K562 (cell line): ENCODE results near the gene CPT1A.

ENCODE experiments used
- ELF4 ChIP-seq: fragments of 450-650 bp; formaldehyde crosslinking; IDR thresholded peaks from 2 replicates; pipeline ENCODE4 v1.4.0; 2022; ENCODE audit warnings: missing genetic modification characterization
- FOXO4 ChIP-seq: fragments of 450-650 bp; formaldehyde crosslinking; IDR thresholded peaks from 2 replicates; pipeline ENCODE4 v1.4.0; 2020; ENCODE audit warnings: mild to moderate bottlenecking, moderate library complexity
- NFXL1 ChIP-seq: fragments of 450-650 bp; formaldehyde crosslinking; IDR thresholded peaks from 2 replicates; pipeline ENCODE4 v1.4.0; 2021; ENCODE audit warnings: mild to moderate bottlenecking
- POLR2AphosphoS2 ChIP-seq: IDR thresholded peaks from 2 replicates; pipeline ENCODE4 v1.6.1; 2012; ENCODE audit warnings: low read length, improper control_type of control experiment
- RFX5 ChIP-seq: IDR thresholded peaks from 2 replicates; pipeline ENCODE4 v1.6.1; 2011; ENCODE audit warnings: low read depth, mild to moderate bottlenecking, improper control_type of control experiment, low read length
- ZBTB34 ChIP-seq: fragments of 250-450 bp; sonication (Bioruptor Pico); IDR thresholded peaks from 2 replicates; pipeline ENCODE4 v1.8.0; 2021; ENCODE audit warnings: mild to moderate bottlenecking, moderate library complexity
- ZNF24 ChIP-seq: fragments of 450-650 bp; IDR thresholded peaks from 2 replicates; pipeline ENCODE4 v1.6.1; 2016
- ZNF707 ChIP-seq: fragments of 250-450 bp; sonication (Bioruptor Pico); conservative IDR thresholded peaks from 2 replicates; pipeline ENCODE4 v1.8.0; 2022; ENCODE audit warnings: inconsistent platforms, mild to moderate bottlenecking, moderate library complexity
- TF ChIP-seq, protein P1 (sequence below): fragments of 250-450 bp; sonication (Bioruptor Pico); IDR thresholded peaks from 2 replicates; pipeline ENCODE4 v1.4.0; 2020; ENCODE audit warnings: mild to moderate bottlenecking

DNA sequence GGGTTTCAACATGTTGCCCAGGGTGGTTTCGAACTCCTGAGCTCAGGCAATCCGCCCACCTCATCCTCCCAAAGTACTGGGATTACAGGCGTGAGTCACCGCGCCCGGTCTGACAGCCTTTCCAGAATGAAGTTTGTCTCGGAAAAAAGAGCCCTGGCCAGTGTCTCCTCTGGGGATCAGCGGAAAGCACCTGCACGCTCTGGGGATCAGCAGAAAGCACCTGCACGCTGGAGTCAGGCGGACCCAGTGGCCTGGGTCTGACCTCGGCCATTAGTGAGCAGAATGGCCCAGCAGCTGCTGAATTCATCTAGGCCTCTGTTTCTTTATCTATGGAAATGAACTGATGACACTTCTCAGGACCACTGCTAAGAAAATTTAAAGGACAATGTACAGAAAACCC lies 79.9 kb downstream of the CPT1A start:
- no peak for TF ChIP-seq ZNF24
- TF ChIP-seq, protein P1, sequence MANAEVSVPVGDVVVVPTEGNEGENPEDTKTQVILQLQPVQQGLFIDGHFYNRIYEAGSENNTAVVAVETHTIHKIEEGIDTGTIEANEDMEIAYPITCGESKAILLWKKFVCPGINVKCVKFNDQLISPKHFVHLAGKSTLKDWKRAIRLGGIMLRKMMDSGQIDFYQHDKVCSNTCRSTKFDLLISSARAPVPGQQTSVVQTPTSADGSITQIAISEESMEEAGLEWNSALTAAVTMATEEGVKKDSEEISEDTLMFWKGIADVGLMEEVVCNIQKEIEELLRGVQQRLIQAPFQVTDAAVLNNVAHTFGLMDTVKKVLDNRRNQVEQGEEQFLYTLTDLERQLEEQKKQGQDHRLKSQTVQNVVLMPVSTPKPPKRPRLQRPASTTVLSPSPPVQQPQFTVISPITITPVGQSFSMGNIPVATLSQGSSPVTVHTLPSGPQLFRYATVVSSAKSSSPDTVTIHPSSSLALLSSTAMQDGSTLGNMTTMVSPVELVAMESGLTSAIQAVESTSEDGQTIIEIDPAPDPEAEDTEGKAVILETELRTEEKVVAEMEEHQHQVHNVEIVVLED (CRISPR knock-in tag): no peak
- TF ChIP-seq FOXO4 (CRISPR knock-in tag): no peak
- TF ChIP-seq POLR2AphosphoS2: no peak
- no peak for TF ChIP-seq ZBTB34 (CRISPR knock-in tag)
- no peak for TF ChIP-seq ELF4 (CRISPR knock-in tag)
- no peak for TF ChIP-seq ZNF707 (CRISPR knock-in tag)
- TF ChIP-seq NFXL1 (CRISPR knock-in tag): no peak
- TF ChIP-seq RFX5: no peak
